Stimulated activated memory B cell treated with anti-CD40 and anti-IgM and Interleukin-4, amounts not matched to agents 10 μg/mL and 1 μg/mL and 100 μg/mL, for 72 hours (primary cell): Measurements from ENCODE around the gene PPP6R2.
"Not testable (repeated sequence)": the region's sequence is repeated elsewhere in the genome, so short reads cannot be mapped to it uniquely, and the experiment has no call there.

Experiments
- ATAC-seq: fragments of 150-1000 bp; cut with Tn5 transposase; 2 replicates; pipeline ENCODE4 v1.10.0; 2021
- H3K27ac Mint-ChIP-seq: one replicate; pipeline ENCODE4 v1.8.0; 2022; ENCODE audit warnings: mild to moderate bottlenecking, mixed read lengths
- H3K27me3 Mint-ChIP-seq: one replicate; pipeline ENCODE4 v1.8.0; 2022; ENCODE audit warnings: mixed read lengths
- H3K36me3 Mint-ChIP-seq: one replicate; pipeline ENCODE4 v1.8.0; 2022; ENCODE audit warnings: mixed read lengths
- H3K4me1 Mint-ChIP-seq: one replicate; pipeline ENCODE4 v1.8.0; 2022; ENCODE audit warnings: mixed read lengths
- H3K4me3 Mint-ChIP-seq: one replicate; pipeline ENCODE4 v1.8.0; 2022; ENCODE audit warnings: mild to moderate bottlenecking, moderate library complexity, mixed read lengths
- H3K9me3 Mint-ChIP-seq: one replicate; pipeline ENCODE4 v1.8.0; 2022; ENCODE audit warnings: mixed read lengths

The PPP6R2 gene

GRCh38 chr22:50414476-50415248, 71.5 kb downstream of the PPP6R2 start:
- no peaks in the 10 kb centered on the region for H3K9me3 Mint-ChIP-seq
- ATAC-seq: no peak
- H3K4me1 Mint-ChIP-seq: peaks cover 5% of the 10 kb centered on the region
- no peak overlapping the region for H3K27ac Mint-ChIP-seq
- H3K4me3 Mint-ChIP-seq: no peak overlapping the region
- peaks cover 36% of the 10 kb centered on the region for H3K36me3 Mint-ChIP-seq
- H3K27me3 Mint-ChIP-seq: no peaks in the 10 kb centered on the region

GRCh38 chr22:50415426-50415825, 72.3 kb downstream of the PPP6R2 start:
- H3K27ac Mint-ChIP-seq: no peak overlapping the region
- H3K9me3 Mint-ChIP-seq: no peaks in the 10 kb centered on the region
- ATAC-seq: no peak
- no peak overlapping the region for H3K4me3 Mint-ChIP-seq
- H3K36me3 Mint-ChIP-seq: peaks cover 44% of the 10 kb centered on the region
- H3K4me1 Mint-ChIP-seq: peaks cover 5% of the 10 kb centered on the region
- H3K27me3 Mint-ChIP-seq: no peaks in the 10 kb centered on the region

DNA sequence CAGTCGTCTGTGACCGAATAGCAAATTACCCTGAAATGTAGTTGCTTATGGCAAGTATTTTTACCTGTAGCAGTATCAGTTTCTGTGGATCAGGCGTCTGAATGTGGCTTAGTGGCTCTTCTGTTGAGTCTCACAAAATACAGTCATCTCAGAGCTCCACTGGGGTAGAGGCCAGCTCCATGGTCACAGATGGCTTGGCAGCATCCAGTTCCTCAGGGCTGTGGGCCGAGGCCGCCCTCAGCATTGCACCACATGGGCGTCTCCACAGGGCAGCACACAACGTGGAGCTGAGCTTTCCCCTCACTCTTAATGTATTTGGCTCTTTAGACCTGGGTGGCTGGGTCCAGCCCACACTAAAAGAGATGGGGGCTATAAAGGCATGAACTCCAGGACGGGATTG, 73.9 kb downstream of the PPP6R2 start:
- Mint-ChIP-seq H3K36me3 (peaks cover 45% of the 10 kb centered on the region), H3K4me3 (no peak overlapping the region), H3K9me3 (no peaks in the 10 kb centered on the region), H3K27ac (no peak overlapping the region), H3K4me1 (peaks cover 5% of the 10 kb centered on the region), H3K27me3 (no peaks in the 10 kb centered on the region)
- ATAC-seq: no peak

DNA sequence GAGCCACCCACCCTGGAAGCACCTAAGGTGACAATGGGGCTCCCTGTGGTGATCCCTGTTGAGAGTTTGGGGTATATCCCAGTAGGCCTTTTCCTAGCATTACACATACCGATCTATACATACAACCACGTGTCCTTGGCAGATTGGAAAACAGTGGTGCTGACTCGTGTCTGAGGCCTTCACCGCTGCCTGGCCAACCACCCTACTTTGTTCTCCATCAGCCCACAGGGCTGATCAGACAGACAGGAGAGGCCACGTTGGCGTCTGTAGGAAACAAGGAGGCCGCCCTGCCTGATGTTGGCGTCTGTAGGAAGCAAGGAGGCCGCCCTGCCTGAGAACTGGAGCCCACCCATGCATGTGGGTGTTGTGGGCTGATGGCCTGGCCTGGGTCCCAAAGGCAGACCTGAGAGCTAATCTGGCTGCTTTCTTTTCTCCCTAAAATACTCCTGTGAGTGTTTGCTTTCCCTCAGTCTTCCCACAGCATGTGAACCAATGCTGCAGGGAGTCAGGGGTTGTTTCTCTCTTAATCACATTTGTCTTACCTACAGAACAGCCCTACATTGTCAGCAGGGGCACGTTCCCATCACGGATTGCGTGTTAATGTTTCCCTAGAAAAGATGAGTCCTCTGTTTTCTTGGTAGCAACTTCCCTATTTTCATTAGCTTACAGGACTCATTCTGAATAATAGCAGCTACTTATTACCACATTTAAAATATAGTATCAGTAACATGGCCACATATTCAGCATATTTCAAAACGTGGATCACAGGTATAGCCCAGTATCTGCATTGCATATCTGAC, 74.5 kb downstream of the PPP6R2 start:
- ATAC-seq: no peak
- Mint-ChIP-seq H3K27me3 (no peaks in the 10 kb centered on the region), H3K9me3 (no peaks in the 10 kb centered on the region), H3K27ac (no peak overlapping the region), H3K36me3 (peaks cover 45% of the 10 kb centered on the region), H3K4me3 (no peak overlapping the region), H3K4me1 (peaks cover 5% of the 10 kb centered on the region)

DNA sequence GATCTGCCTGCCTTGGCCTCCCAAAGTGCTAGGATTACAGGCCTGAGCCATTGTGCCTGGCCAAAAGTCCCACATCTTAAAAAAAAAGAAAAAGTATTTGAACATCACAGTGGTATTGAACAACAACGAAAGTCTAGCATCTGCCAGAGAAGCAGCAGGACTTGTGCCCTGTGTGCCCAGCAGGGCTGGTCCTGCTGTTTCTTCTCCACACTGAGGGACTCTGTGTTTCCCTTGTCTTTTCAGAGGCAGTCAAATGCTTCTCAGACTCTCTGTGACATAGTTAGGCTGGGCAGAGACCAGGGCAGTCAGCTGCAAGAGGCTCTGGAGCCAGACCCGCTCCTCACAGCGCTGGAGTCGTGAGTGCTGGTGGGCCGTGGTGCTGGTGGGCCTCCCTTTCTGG, 75.5 kb downstream of the PPP6R2 start:
- no peak overlapping the region for H3K4me3 Mint-ChIP-seq
- H3K27ac Mint-ChIP-seq: no peak overlapping the region
- peaks cover 43% of the 10 kb centered on the region for H3K36me3 Mint-ChIP-seq
- no peaks in the 10 kb centered on the region for H3K9me3 Mint-ChIP-seq
- peaks cover 3% of the 10 kb centered on the region for H3K4me1 Mint-ChIP-seq
- no peaks in the 10 kb centered on the region for H3K27me3 Mint-ChIP-seq
- ATAC-seq: no peak

GRCh38 chr22:50419116-50419515, 76.0 kb downstream of the PPP6R2 start:
- H3K4me3 Mint-ChIP-seq: no peak overlapping the region

DNA sequence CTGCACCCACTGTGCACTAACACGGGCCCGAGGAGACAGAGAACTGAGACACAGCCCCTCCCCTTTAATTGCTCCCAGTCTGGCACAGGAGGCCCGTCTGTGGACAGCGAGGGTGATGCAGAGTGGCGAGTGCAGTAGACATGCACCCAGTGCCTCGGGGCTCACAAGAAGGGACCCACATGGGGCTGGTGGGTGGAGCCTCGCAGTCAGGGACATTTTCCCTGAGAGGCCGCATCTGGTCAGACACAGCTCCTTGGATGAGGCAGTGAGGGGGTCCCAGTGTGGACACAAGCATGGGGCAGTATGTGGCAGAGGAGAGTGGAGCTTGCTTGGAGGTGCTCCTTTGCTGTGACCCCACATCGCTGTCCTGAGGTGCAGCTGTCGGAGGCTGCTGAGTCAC, 76.9 kb downstream of the PPP6R2 start:
- Mint-ChIP-seq H3K4me3 (no peak overlapping the region), H3K27ac (no peak overlapping the region), H3K36me3 (peaks cover 41% of the 10 kb centered on the region), H3K9me3 (no peaks in the 10 kb centered on the region), H3K4me1 (peaks cover 4% of the 10 kb centered on the region), H3K27me3 (no peaks in the 10 kb centered on the region)
- ATAC-seq: no peak

More at GRCh38 chr22:50419116-50419515, 76.0 kb downstream of the PPP6R2 start:
- Mint-ChIP-seq H3K4me1 (no peaks in the 10 kb centered on the region), H3K27me3 (no peaks in the 10 kb centered on the region), H3K36me3 (peaks cover 43% of the 10 kb centered on the region), H3K27ac (no peak overlapping the region), H3K9me3 (no peaks in the 10 kb centered on the region)
- ATAC-seq: no peak

DNA sequence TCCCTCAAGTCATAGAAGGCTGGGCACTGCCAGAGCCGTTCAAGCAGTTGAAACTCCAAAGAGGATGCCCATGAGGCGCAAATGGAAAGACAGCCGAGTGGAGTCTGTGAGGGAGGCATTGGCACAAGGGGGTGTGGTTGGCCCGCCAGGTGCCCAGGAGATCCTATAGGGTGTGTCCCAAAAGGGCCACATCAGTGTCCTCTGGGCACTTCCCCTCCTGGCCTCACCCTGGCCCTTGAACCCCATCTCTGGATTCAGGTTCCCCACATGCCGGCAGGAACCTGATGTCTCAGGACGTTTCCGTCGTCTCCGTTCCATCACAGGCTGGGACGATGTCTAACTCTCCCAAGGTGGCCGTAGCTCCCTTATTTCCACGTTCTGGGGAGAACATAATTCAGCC, 77.5 kb downstream of the PPP6R2 start:
- H3K27me3 Mint-ChIP-seq: no peaks in the 10 kb centered on the region
- H3K9me3 Mint-ChIP-seq: no peaks in the 10 kb centered on the region
- H3K4me1 Mint-ChIP-seq: peaks cover 5% of the 10 kb centered on the region
- no peak overlapping the region for H3K27ac Mint-ChIP-seq
- ATAC-seq: no peak
- H3K36me3 Mint-ChIP-seq: peaks cover 45% of the 10 kb centered on the region
- H3K4me3 Mint-ChIP-seq: no peak overlapping the region

DNA sequence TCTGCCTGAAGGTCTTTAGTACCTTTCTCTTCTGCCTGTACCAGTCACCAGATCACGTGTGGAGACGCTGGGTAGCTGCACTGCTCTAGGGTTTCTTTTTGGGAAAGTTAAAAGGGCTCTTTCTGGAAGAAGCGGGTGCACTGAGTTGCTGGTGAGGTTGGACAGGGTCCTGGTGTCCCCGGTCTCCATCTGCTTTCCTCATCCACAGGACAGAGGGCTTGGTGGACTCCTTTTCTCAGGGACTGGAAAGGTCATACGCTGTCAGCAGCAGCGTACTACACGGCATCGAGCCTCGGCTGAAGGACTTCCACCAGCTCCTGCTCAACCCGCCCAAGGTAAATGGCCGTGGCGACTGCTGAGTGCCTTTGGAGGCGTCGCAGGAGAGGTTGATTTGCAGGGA, 78.9 kb downstream of the PPP6R2 start:
- peaks cover 50% of the 10 kb centered on the region for H3K36me3 Mint-ChIP-seq
- H3K27ac Mint-ChIP-seq: no peak overlapping the region
- no peak overlapping the region for H3K4me3 Mint-ChIP-seq
- no peak for ATAC-seq
- no peaks in the 10 kb centered on the region for H3K9me3 Mint-ChIP-seq
- no peaks in the 10 kb centered on the region for H3K27me3 Mint-ChIP-seq
- peaks cover 5% of the 10 kb centered on the region for H3K4me1 Mint-ChIP-seq

DNA sequence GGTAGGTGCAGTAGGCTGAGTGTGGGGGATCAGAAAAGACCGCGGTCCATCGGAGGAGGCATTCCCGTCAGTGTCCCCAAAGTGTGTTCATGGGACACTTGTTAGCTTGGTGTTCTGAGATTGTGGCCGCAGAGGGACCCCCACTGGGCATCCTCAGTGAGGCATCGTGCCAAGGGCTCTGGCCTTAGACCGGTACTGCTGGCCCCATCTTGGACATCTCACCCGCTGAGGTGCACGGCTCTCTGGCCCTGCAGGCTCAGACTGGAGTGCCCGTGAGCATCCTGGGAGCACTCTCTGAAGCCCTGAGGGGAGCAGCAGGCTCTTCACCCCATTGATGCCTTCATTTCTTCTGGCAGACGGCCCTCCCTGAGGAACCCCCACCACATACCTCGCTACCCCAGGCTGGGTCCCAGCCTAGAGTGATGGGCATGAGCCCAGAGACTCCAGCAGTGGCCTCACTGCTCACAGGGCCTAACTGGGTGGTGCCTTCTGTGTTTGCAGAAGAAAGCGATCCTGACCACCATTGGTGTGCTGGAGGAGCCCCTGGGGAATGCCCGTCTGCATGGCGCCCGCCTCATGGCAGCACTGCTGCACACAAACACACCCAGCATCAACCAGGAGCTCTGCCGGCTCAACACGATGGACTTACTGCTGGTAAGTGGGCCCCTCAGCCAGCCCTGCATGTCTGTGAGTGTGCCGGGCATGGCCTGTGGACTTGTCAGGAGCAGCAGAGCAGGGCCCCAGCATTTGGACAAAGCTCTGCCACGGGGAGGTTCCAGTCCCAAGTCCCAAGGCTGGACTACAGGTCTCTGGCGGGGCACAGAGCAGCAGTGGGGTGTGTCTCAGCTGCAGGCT, 80.1 kb downstream of the PPP6R2 start:
- H3K9me3 Mint-ChIP-seq: no peaks in the 10 kb centered on the region
- H3K4me3 Mint-ChIP-seq: no peak overlapping the region
- peaks cover 52% of the 10 kb centered on the region for H3K36me3 Mint-ChIP-seq
- H3K27ac Mint-ChIP-seq: no peak overlapping the region
- no peak for ATAC-seq
- H3K4me1 Mint-ChIP-seq: peaks cover 5% of the 10 kb centered on the region
- no peaks in the 10 kb centered on the region for H3K27me3 Mint-ChIP-seq

DNA sequence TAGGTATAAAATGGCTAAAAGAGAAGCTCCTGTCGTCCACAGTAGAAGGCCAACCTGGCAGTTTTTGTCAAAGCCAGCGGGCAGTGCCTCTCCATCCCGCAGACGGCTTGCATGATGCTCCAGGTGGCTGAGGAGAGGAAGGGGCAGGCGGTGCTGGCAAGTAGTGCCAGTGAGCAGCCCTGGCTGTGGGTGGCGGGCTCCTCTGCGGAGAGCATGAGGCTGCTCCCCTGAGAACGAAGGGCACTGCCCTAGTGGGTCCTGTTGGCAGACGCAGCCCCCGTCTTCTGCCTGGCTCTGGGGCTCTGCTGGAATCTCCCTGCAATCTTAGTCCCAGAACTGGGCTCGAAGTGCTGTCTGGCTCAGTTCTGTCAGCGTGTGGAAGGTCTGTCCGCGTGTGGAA, 80.8 kb downstream of the PPP6R2 start:
- H3K36me3 Mint-ChIP-seq: peaks cover 54% of the 10 kb centered on the region
- H3K27me3 Mint-ChIP-seq: no peaks in the 10 kb centered on the region
- no peak overlapping the region for H3K4me3 Mint-ChIP-seq
- no peak overlapping the region for H3K27ac Mint-ChIP-seq
- no peak for ATAC-seq
- H3K4me1 Mint-ChIP-seq: peaks cover 5% of the 10 kb centered on the region
- no peaks in the 10 kb centered on the region for H3K9me3 Mint-ChIP-seq

DNA sequence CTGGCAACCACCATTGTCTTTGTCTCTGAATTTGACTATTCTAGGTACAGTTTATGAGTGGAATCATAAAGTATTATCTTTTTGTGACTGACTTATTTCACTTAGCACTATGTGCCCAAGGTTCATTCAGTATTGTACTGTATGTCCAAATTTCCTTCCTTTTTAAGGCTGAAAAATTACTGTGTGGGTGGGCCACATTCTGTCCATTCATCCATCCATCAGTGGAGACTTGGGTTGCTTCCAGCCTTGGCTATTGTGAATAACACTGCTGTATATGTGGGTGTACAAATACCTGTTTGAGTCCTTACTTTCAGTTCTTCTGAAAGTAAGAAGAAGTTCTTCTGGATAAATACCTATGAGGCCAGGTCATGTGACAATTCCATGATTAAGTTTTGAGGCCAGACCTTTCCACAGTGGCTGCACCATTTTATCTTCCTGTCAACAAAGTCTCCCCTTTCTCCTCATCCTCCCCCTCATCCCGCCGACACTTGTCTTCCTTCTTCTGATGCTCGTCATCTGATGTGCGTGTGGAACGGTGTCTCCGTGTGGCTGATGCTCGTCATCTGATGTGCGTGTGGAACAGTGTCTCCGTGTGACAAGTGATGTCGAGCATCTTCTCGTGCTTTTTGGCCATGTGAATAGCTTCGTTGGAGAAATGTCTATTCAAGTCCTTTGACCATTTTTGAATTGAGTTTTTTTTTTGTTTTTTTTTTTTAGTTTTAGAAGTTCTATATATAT, 82.2 kb downstream of the PPP6R2 start:
- no peaks in the 10 kb centered on the region for H3K9me3 Mint-ChIP-seq
- H3K4me3 Mint-ChIP-seq: no peak overlapping the region
- H3K4me1 Mint-ChIP-seq: peaks cover 5% of the 10 kb centered on the region
- no peaks in the 10 kb centered on the region for H3K27me3 Mint-ChIP-seq
- no peak overlapping the region for H3K27ac Mint-ChIP-seq
- no peak for ATAC-seq
- peaks cover 54% of the 10 kb centered on the region for H3K36me3 Mint-ChIP-seq

DNA sequence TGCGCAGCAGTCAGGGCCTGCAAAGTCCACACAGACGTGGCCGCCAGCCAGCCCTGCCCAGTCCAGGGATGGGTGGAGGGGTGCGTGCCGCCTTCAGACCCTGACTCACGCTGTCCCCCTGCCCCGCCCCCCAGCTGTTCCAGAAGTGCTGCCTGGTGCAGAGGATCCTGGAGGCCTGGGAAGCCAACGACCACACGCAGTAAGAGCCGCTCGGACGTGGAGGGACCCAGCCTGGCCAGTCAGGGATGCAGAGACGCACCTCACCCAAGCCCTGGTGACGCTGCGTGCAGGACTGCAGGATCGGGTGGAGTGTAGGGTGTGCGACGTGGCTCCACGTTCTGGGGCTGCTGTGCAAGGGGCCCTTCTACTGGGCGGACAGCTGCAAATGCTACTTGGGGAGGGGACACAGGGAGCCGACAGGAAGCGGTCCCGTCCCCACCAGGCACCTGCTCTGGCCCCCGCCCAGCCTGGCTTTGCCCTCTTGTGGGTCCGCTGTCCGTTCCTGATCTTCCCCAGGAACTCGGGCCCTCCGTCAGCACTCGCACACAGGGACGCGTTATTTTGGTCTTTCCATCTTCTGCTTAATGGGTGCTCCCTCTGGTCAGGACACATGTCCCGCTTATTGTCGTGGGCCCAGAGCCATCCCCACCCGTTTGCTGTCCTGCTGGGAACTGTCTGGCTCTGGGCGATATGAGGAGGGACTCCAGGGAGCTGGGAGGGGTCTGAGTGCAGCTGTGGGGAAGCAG, 89.2 kb downstream of the PPP6R2 start:
- H3K36me3 Mint-ChIP-seq: peaks cover 51% of the 10 kb centered on the region
- H3K9me3 Mint-ChIP-seq: no peaks in the 10 kb centered on the region

GRCh38 chr22:50432877-50433510, 89.9 kb downstream of the PPP6R2 start:
- H3K4me3 Mint-ChIP-seq, H3K27ac Mint-ChIP-seq, H3K9me3 Mint-ChIP-seq, ATAC-seq, H3K27me3 Mint-ChIP-seq, H3K4me1 Mint-ChIP-seq: not testable (repeated sequence)
- peaks cover 44% of the 10 kb centered on the region for H3K36me3 Mint-ChIP-seq

More for the DNA sequence above, 89.2 kb downstream of the PPP6R2 start:
- no peak for ATAC-seq
- no peaks in the 10 kb centered on the region for H3K27me3 Mint-ChIP-seq
- no peaks in the 10 kb centered on the region for H3K4me1 Mint-ChIP-seq
- H3K4me3 Mint-ChIP-seq: no peak overlapping the region
- H3K27ac Mint-ChIP-seq: no peak overlapping the region
